HepG2 (cell line): ENCODE data around the gene KIFC1. TPM values are rescaled to one million over a fixed set of nuclear protein-coding genes. Genes with fewer than 3 reads are reported as not detected.

Experiments used
- ARNTL ChIP-seq: sonication (generic); formaldehyde crosslinking; IDR thresholded peaks from 2 replicates; pipeline ENCODE4 v1.4.0; 2020; ENCODE audit warnings: mild to moderate bottlenecking, missing genetic modification reagents
- BHLHE40 ChIP-seq: IDR thresholded peaks from 2 replicates; pipeline ENCODE4 v1.6.1; 2011; ENCODE audit warnings: low read length, improper control_type of control experiment
- KLF11 ChIP-seq: IDR thresholded peaks from 2 replicates; pipeline ENCODE4 v1.6.1; 2016; ENCODE audit warnings: missing compliant biosample characterization
- MXD4 ChIP-seq: IDR thresholded peaks from 2 replicates; pipeline ENCODE4 v1.6.1; 2016; ENCODE audit warnings: mild to moderate bottlenecking, missing biosample characterization, missing genetic modification reagents
- ZNF432 ChIP-seq: sonication (generic); formaldehyde crosslinking; IDR thresholded peaks from 2 replicates; pipeline ENCODE4 v1.5.0; 2020; ENCODE audit warnings: missing genetic modification reagents, mild to moderate bottlenecking, borderline replicate concordance
- ZNF816 ChIP-seq: sonication (generic); formaldehyde crosslinking; IDR thresholded peaks from 2 replicates; pipeline ENCODE4 v1.8.0; 2022; ENCODE audit warnings: missing genetic modification reagents, mild to moderate bottlenecking, borderline replicate concordance
- ZNF83 ChIP-seq: sonication (generic); formaldehyde crosslinking; IDR thresholded peaks from 2 replicates; pipeline ENCODE4 v1.4.0; 2020; ENCODE audit warnings: missing genetic modification reagents, mild to moderate bottlenecking, borderline replicate concordance
- polyA plus RNA-seq, 8 experiments: library from polyadenylated mRNA; depleted of rRNA in 3 of 8; stranded (reverse) in 7 of 8; unstranded in 1 of 8; fragments of >200 nt; fragmentation: Illumina TruSeq in 4 of 8; extraction: Trizol in 4 of 8; gene quantifications; 2 replicates each; pipeline versions ENCODE4 v1.2.1 to v1.2.3, GENCODE V29; 2011 to 2016; ENCODE audit warnings: low read depth in 4 of 8, missing spikeins in 1 of 8, mixed read lengths in 1 of 8; ENCODE audit not compliant: insufficient read depth in 1 of 8
- total RNA-seq, 5 experiments: library from RNA; depleted of rRNA; stranded (reverse); fragments of >200 nt; fragmentation: Illumina TruSeq; extraction: Trizol; gene quantifications; 2 replicates each; pipeline ENCODE4 v1.2.3, GENCODE V29; 2016; ENCODE audit warnings: low read depth in 1 of 5
- TF ChIP-seq, protein P1 (sequence below): sonication (generic); formaldehyde crosslinking; IDR thresholded peaks from 2 replicates; pipeline ENCODE4 v1.4.0; 2020; ENCODE audit warnings: missing genetic modification reagents, borderline replicate concordance
- TF ChIP-seq, protein P2 (sequence below), 2 experiments: IDR thresholded peaks; 2 replicates each; pipeline ENCODE4 v1.6.1; 2011 to 2012; ENCODE audit warnings: low read length in 2 of 2, borderline replicate concordance in 1 of 2, low read depth in 1 of 2, mild to moderate bottlenecking in 1 of 2, moderate library complexity in 1 of 2
- TF ChIP-seq, protein P3 (sequence below): sonication (generic); formaldehyde crosslinking; IDR thresholded peaks from 2 replicates; pipeline ENCODE4 v1.4.0; 2020; ENCODE audit warnings: mild to moderate bottlenecking, low read depth, missing genetic modification reagents
- TF ChIP-seq, protein P4 (sequence below): sonication (generic); formaldehyde crosslinking; IDR thresholded peaks from 2 replicates; pipeline ENCODE4 v1.4.0; 2020; ENCODE audit warnings: missing genetic modification reagents, borderline replicate concordance
- TF ChIP-seq, protein P5 (sequence below): sonication (generic); formaldehyde crosslinking; IDR thresholded peaks from 2 replicates; pipeline ENCODE4 v1.5.0; 2020; ENCODE audit warnings: missing genetic modification reagents, mild to moderate bottlenecking, borderline replicate concordance

KIFC1 gene
- total and polyA plus RNA-seq, 2 of the 13 experiments (the other 11 are each of a cell fraction or from before 2014, with no cell fraction given): 25.0 to 45.5 TPM

DNA sequence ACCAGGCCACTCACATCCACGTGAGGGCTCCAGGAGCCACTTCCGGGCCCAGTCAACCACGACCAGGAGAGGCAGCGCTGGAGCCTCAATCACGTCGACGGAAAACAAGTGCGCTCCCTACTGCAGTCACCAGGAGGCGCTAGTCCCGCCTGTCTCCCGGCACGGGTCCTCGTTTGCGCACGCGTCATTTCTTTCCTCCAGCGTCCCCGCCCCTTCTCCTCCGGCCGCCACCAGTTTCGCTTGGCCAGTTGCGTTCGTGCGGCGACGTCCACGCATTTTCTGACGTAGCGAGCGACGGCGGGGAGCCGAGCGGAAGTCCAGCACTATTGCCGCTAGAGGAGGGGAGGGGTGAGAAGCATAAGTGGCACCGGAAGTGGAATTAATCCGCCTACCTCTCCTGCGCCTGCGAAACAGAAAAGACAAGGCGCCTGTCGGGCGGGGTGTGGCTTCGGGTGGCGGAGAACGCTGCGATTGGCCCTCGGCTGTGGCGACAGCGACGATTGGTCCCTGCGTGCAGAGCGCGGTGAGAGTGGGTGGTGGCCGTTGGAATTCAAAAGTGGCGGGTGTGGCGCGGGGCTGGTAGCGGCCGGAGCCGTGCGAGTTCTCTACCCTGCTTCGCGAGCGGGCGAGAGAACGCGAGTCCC lies at the start of gene KIFC1 (continued):
- TF ChIP-seq, protein P1, sequence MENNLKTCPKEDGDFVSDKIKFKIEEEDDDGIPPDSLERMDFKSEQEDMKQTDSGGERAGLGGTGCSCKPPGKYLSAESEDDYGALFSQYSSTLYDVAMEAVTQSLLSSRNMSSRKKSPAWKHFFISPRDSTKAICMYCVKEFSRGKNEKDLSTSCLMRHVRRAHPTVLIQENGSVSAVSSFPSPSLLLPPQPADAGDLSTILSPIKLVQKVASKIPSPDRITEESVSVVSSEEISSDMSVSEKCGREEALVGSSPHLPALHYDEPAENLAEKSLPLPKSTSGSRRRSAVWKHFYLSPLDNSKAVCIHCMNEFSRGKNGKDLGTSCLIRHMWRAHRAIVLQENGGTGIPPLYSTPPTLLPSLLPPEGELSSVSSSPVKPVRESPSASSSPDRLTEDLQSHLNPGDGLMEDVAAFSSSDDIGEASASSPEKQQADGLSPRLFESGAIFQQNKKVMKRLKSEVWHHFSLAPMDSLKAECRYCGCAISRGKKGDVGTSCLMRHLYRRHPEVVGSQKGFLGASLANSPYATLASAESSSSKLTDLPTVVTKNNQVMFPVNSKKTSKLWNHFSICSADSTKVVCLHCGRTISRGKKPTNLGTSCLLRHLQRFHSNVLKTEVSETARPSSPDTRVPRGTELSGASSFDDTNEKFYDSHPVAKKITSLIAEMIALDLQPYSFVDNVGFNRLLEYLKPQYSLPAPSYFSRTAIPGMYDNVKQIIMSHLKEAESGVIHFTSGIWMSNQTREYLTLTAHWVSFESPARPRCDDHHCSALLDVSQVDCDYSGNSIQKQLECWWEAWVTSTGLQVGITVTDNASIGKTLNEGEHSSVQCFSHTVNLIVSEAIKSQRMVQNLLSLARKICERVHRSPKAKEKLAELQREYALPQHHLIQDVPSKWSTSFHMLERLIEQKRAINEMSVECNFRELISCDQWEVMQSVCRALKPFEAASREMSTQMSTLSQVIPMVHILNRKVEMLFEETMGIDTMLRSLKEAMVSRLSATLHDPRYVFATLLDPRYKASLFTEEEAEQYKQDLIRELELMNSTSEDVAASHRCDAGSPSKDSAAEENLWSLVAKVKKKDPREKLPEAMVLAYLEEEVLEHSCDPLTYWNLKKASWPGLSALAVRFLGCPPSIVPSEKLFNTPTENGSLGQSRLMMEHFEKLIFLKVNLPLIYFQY: peak; percentile 84
- peak; percentile 67; the same call in 1 of the 2 replicates for TF ChIP-seq KLF11 (CRISPR knock-in tag)
- TF ChIP-seq ZNF83 (CRISPR knock-in tag): peak; percentile 88; the same call in 1 of the 2 replicates
- TF ChIP-seq BHLHE40: peak; percentile 92
- TF ChIP-seq, protein P2, sequence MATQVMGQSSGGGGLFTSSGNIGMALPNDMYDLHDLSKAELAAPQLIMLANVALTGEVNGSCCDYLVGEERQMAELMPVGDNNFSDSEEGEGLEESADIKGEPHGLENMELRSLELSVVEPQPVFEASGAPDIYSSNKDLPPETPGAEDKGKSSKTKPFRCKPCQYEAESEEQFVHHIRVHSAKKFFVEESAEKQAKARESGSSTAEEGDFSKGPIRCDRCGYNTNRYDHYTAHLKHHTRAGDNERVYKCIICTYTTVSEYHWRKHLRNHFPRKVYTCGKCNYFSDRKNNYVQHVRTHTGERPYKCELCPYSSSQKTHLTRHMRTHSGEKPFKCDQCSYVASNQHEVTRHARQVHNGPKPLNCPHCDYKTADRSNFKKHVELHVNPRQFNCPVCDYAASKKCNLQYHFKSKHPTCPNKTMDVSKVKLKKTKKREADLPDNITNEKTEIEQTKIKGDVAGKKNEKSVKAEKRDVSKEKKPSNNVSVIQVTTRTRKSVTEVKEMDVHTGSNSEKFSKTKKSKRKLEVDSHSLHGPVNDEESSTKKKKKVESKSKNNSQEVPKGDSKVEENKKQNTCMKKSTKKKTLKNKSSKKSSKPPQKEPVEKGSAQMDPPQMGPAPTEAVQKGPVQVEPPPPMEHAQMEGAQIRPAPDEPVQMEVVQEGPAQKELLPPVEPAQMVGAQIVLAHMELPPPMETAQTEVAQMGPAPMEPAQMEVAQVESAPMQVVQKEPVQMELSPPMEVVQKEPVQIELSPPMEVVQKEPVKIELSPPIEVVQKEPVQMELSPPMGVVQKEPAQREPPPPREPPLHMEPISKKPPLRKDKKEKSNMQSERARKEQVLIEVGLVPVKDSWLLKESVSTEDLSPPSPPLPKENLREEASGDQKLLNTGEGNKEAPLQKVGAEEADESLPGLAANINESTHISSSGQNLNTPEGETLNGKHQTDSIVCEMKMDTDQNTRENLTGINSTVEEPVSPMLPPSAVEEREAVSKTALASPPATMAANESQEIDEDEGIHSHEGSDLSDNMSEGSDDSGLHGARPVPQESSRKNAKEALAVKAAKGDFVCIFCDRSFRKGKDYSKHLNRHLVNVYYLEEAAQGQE (IDR thresholded peaks at IDR 0.05; ENCODE audit: borderline replicate concordance in 1 of 2, low read depth in 1 of 2, low read length in 2 of 2): peak in 1 of 2 experiments; percentile 16; a peak in 1 of 4 replicates
- TF ChIP-seq, protein P3, sequence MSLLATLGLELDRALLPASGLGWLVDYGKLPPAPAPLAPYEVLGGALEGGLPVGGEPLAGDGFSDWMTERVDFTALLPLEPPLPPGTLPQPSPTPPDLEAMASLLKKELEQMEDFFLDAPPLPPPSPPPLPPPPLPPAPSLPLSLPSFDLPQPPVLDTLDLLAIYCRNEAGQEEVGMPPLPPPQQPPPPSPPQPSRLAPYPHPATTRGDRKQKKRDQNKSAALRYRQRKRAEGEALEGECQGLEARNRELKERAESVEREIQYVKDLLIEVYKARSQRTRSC: no peak; the same call in 1 of the 2 replicates
- TF ChIP-seq ARNTL: peak; percentile 85
- TF ChIP-seq, protein P4, sequence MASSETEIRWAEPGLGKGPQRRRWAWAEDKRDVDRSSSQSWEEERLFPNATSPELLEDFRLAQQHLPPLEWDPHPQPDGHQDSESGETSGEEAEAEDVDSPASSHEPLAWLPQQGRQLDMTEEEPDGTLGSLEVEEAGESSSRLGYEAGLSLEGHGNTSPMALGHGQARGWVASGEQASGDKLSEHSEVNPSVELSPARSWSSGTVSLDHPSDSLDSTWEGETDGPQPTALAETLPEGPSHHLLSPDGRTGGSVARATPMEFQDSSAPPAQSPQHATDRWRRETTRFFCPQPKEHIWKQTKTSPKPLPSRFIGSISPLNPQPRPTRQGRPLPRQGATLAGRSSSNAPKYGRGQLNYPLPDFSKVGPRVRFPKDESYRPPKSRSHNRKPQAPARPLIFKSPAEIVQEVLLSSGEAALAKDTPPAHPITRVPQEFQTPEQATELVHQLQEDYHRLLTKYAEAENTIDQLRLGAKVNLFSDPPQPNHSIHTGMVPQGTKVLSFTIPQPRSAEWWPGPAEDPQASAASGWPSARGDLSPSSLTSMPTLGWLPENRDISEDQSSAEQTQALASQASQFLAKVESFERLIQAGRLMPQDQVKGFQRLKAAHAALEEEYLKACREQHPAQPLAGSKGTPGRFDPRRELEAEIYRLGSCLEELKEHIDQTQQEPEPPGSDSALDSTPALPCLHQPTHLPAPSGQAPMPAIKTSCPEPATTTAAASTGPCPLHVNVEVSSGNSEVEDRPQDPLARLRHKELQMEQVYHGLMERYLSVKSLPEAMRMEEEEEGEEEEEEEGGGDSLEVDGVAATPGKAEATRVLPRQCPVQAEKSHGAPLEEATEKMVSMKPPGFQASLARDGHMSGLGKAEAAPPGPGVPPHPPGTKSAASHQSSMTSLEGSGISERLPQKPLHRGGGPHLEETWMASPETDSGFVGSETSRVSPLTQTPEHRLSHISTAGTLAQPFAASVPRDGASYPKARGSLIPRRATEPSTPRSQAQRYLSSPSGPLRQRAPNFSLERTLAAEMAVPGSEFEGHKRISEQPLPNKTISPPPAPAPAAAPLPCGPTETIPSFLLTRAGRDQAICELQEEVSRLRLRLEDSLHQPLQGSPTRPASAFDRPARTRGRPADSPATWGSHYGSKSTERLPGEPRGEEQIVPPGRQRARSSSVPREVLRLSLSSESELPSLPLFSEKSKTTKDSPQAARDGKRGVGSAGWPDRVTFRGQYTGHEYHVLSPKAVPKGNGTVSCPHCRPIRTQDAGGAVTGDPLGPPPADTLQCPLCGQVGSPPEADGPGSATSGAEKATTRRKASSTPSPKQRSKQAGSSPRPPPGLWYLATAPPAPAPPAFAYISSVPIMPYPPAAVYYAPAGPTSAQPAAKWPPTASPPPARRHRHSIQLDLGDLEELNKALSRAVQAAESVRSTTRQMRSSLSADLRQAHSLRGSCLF (CRISPR knock-in tag): no peak
- TF ChIP-seq, protein P5, sequence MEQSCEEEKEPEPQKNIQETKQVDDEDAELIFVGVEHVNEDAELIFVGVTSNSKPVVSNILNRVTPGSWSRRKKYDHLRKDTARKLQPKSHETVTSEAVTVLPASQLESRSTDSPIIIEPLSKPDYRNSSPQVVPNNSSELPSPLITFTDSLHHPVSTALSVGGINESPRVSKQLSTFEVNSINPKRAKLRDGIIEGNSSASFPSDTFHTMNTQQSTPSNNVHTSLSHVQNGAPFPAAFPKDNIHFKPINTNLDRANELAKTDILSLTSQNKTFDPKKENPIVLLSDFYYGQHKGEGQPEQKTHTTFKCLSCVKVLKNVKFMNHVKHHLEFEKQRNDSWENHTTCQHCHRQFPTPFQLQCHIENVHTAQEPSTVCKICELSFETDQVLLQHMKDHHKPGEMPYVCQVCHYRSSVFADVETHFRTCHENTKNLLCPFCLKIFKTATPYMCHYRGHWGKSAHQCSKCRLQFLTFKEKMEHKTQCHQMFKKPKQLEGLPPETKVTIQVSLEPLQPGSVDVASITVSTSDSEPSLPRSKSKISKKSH (CRISPR knock-in tag): peak; percentile 85
- no peak for TF ChIP-seq ZNF432 (CRISPR knock-in tag)
- peak; percentile 77; the same call in 1 of the 2 replicates for TF ChIP-seq ZNF816 (CRISPR knock-in tag)
- TF ChIP-seq MXD4 (CRISPR knock-in tag): peak; percentile 85
